Right lobe of liver (tissue), 6 donors: Measurements from ENCODE around the gene ATG7. TPM values are rescaled to one million over a fixed set of nuclear protein-coding genes. Genes with fewer than 3 reads are reported as not detected.

Experiments
- ATAC-seq, 4 donors: fragments of 200-7000 bp; cut with Tn5 transposase; one replicate each; pipeline ENCODE4 v1.9.1; 2020; ENCODE audit warnings: mild to moderate bottlenecking in 4 of 4, moderate library complexity in 4 of 4
- DNase-seq, 3 donors: peaks; one replicate each; pipeline ENCODE4 v3.0.0-alpha.2; 2020
- H3K27ac ChIP-seq, 3 donors: fragments of 200-600 bp; one replicate each; pipeline ENCODE4 v1.8.0; 2022
- H3K27me3 ChIP-seq, 2 donors: fragments of 200-600 bp; one replicate each; pipeline ENCODE4 v1.8.0; 2022
- H3K36me3 ChIP-seq, 4 donors: fragments of 200-600 bp; sonication (generic) in 1 of 4; one replicate each; pipeline versions ENCODE4 v1.5.1 to v1.8.0; 2017 to 2022; ENCODE audit warnings: control low read depth in 1 of 4
- H3K4me1 ChIP-seq, 4 donors: fragments of 200-600 bp; sonication (generic) in 1 of 4; one replicate each; pipeline versions ENCODE4 v1.5.1 to v1.8.0; 2017 to 2022; ENCODE audit warnings: control low read depth in 1 of 4
- H3K4me3 ChIP-seq, 3 donors: fragments of 200-600 bp; one replicate each; pipeline ENCODE4 v1.8.0; 2022
- H3K9me3 ChIP-seq, 4 donors: fragments of 200-600 bp; sonication (generic) in 1 of 4; one replicate each; pipeline versions ENCODE4 v1.5.1 to v1.8.0; 2017 to 2022; ENCODE audit warnings: control low read depth in 1 of 4
- POLR2A ChIP-seq: fragments of 450-650 bp; IDR thresholded peaks from one replicate; pipeline ENCODE4 v1.6.1; 2017; ENCODE audit warnings: antibody characterized with exemption, mild to moderate bottlenecking
- WGBS: methylation state at CpG from one replicate; pipeline ENCODE4 v1.1.6; 2018; ENCODE audit warnings: low coverage, low lambda C conversion rate; ENCODE audit not compliant: insufficient coverage; ENCODE audit errors: missing lambda C conversion rate; 5-methylcytosine and 5-hydroxymethylcytosine counted together
- intact Hi-C, 2 donors: fragments of 100-400 bp; cut with DNase I; formaldehyde crosslinking; loops; one replicate each; pipeline versions ENCODE4 v1.11.2 to v1.14.1; 2022
- total RNA-seq, 6 experiments: library from RNA; depleted of rRNA in 2 of 6; stranded (reverse); fragments of >200 nt in 2 of 6; fragmentation: NEBNext Ultra II Directional in 3 of 6; extraction: Animal tissue kit (Norgen Biotek cat#: 25700) in 3 of 6; gene quantifications; one replicate each; pipeline versions ENCODE4 v1.1.0 to v1.2.4, GENCODE V29; 2016 to 2023
- TF ChIP-seq, protein P1 (sequence below), 4 donors: fragments of 200-600 bp in 3 of 4; fragments of 450-650 bp in 1 of 4; IDR thresholded peaks; one replicate each; pipeline versions ENCODE4 v1.5.1 to v1.8.0; 2016 to 2022; ENCODE audit warnings: antibody characterized with exemption in 4 of 4, mild to moderate bottlenecking in 2 of 4
- donor health status: DM: no; HTN: yes; CAD: no.
- donor health status: DM: no; HTN: no; CAD: no.
- donor health status: DM: no; HTN: no; CAD: no.
- donor health status: DM: no; HTN: yes; CAD: no.
- donor health status: DM: no; HTN: yes; CAD: no.

ATG7 gene
- total RNA-seq, 6 experiments from 2014 or later, result 13.6 to 21.1 (median 15.8) TPM

DNA sequence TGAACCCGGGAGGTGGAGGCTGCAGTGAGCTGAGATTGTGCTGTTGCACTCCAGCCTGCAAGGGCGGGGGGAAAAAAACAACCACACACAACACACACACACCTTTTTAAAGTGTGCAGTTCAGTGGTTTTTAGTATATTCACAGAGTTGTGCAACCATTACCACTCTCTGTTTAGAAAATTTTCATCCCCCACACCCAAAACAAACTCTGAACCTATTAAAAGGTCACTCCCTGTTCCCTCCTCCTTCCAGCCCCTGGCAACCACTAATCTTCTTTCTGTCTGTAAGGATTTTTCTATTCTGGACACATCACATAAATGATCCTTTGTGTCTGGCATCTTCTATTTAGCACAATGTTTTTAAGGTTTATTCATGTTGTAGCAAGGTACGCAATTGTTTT lies 159.1 kb downstream of the ATG7 start:
- Histone ChIP-seq H3K4me1 (no peaks in the 10 kb centered on the region), H3K27ac (no peak overlapping the region), H3K9me3 (no peaks in the 10 kb centered on the region), H3K27me3 (no peaks in the 10 kb centered on the region), H3K36me3 (peaks cover 0 to 2% (median 0%) of the 10 kb centered on the region in 4 donors), H3K4me3 (no peak overlapping the region)
- no peak for DNase-seq
- intact Hi-C loops, result no loop called here
- WGBS, result 80% methylated on average over 3 of the region's 3 CpGs
- TF ChIP-seq POLR2A, result no peak
- TF ChIP-seq, protein P1, sequence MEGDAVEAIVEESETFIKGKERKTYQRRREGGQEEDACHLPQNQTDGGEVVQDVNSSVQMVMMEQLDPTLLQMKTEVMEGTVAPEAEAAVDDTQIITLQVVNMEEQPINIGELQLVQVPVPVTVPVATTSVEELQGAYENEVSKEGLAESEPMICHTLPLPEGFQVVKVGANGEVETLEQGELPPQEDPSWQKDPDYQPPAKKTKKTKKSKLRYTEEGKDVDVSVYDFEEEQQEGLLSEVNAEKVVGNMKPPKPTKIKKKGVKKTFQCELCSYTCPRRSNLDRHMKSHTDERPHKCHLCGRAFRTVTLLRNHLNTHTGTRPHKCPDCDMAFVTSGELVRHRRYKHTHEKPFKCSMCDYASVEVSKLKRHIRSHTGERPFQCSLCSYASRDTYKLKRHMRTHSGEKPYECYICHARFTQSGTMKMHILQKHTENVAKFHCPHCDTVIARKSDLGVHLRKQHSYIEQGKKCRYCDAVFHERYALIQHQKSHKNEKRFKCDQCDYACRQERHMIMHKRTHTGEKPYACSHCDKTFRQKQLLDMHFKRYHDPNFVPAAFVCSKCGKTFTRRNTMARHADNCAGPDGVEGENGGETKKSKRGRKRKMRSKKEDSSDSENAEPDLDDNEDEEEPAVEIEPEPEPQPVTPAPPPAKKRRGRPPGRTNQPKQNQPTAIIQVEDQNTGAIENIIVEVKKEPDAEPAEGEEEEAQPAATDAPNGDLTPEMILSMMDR (IDR thresholded peaks at IDR 0.05), result no peak
- ATAC-seq, result peak in 3 of 4 donors; percentile 18 to 45 (median 21)

DNA sequence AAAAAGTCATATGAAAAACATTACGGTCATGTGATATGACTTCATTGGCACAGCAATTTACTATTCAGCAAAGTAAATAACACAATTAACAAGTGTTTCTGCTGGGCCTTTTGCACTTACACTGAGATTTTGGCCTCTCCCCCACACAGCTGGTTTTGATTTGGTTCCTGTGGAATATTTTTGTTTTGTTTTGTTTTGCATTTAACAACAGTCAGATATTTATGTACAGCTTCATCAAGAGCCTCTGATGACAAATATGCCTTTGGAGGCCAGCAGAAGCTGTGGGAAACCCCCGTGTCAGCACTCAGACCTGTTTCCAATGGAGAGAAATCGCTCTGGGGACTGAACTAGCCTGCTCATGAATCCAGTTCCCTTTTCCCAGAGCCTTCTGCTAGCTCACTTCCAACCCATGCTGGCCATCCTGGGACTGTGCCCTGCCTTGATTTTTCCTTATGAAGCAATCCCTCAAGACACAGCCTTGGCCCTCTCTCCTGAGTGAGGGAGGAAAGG lies 161.9 kb downstream of the ATG7 start:
- Histone ChIP-seq H3K9me3 (no peaks in the 10 kb centered on the region), H3K4me1 (no peaks in the 10 kb centered on the region), H3K27ac (no peak overlapping the region), H3K36me3 (no peaks in the 10 kb centered on the region), H3K4me3 (no peak overlapping the region), H3K27me3 (no peaks in the 10 kb centered on the region)
- no peak for TF ChIP-seq POLR2A
- TF ChIP-seq, protein P1 (IDR thresholded peaks at IDR 0.05), result no peak
- DNase-seq (no peak), ATAC-seq (peak in 2 of 4 donors; percentile 40 to 43)
- 60% methylated on average over 3 of the region's 3 CpGs for WGBS
- intact Hi-C loops, result no loop called here

DNA sequence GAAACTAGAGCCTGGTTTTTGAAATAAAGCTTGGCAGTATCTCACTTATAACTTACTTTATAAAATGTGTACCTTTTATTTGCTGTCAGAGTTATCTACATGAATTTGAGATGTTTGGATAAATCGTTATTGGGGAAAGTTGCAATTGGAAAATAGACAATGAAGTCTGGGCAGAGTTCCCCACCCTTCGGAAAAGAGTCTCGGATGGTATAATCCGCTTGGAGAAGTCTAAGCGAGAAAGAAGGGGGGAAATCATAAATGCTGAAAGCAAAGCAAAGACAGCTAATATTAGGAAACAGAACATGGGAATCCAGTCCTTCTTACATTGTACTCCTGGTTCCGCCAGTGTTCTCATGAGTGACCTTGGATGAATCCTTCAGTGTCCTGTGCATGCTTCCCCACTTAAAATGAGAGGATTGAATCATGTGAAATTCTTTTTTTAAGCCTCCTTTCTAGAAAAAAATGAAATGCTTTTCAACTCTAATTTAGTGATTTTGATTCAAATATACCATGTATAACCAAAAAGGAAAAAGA lies 162.4 kb downstream of the ATG7 start:
- WGBS, result 93% methylated on average over 5 of the region's 6 CpGs
- intact Hi-C loops, result no loop called here

DNA sequence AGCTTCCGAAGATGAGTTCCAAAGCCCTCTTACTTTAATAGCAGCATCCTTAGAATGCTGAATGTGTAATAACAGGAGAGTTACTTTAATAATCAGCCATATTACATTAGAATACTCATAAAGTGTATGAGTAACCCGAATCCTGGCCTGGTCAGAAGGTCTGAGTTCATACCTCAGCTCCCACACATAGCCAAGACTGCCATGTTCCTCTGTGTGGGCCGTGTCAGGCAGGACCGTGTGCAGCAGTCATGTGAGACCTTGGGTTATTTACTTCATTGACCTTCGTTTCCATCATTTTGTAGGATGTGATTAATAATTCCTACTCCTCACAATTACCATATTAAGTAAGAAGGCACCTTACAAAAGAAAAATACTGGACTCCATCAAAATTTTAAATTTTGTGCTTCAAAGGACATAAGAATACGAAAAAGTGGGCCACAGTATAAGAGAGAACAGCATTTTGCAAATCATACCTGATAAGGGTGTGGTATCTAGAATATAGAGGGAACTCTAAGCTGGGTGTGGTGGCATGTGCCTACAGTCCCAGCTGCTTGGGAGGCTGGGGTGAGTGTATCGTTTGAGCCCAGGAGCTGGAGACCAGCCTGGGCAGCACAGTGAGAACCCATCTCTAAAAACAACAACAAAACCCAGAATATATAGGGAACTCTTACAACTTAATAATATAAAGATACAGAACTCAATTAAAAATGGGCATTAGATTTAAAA lies 163.4 kb downstream of the ATG7 start:
- WGBS, result 92% methylated on average over 6 of the region's 7 CpGs
- intact Hi-C loops, result no loop called here
- Histone ChIP-seq H3K4me3 (no peak overlapping the region), H3K9me3 (no peaks in the 10 kb centered on the region), H3K27me3 (no peaks in the 10 kb centered on the region), H3K27ac (no peak overlapping the region), H3K36me3 (no peaks in the 10 kb centered on the region), H3K4me1 (no peaks in the 10 kb centered on the region)
- ATAC-seq, result no peak
- TF ChIP-seq, protein P1 (IDR thresholded peaks at IDR 0.05), result no peak
- no peak for TF ChIP-seq POLR2A
- no peak for DNase-seq

More for the DNA sequence above, 162.4 kb downstream of the ATG7 start:
- no peak overlapping the region for H3K27ac ChIP-seq
- H3K4me1 ChIP-seq, result no peaks in the 10 kb centered on the region
- no peak overlapping the region for H3K4me3 ChIP-seq
- ATAC-seq, result no peak
- H3K27me3 ChIP-seq, result no peaks in the 10 kb centered on the region
- no peaks in the 10 kb centered on the region for H3K36me3 ChIP-seq
- no peaks in the 10 kb centered on the region for H3K9me3 ChIP-seq
- DNase-seq, result no peak
- no peak for TF ChIP-seq POLR2A
- TF ChIP-seq, protein P1 (IDR thresholded peaks at IDR 0.05), result no peak
